ENCODE data around the gene CHRNA5.

The CHRNA5 gene

DNA sequence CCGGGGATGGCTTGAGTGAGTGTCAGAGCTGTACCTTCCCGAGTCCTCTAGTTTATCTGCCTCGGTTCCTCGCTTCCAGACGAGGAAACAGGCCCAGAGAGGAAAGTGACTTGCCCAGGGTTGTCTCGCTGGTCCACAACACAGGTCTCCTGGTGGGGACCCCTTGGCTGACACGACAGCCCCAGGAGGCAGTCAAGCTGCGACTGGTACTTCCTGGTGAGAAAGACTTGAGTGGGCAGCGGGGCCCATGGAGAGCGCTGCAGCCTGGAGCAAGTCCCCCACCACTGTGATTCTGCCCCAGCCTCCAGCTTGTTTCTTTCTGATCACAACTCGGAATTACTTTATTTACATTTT is 600 bp upstream of the CHRNA5 start:
- no peak for DNase-seq (ENCODE audit: extremely low spot score)
- CTCF ChIA-PET: interaction anchor here (1.0 kb wide), 1 partner anchor 256 kb away, joined by 3 read pairs; no protein-coding TSS in a partner anchor
- no peak for TF ChIP-seq ZNF384 (IDR thresholded peaks at IDR 0.05)
- no peak for TF ChIP-seq FOXA1 (IDR thresholded peaks at IDR 0.05)
- TF ChIP-seq SUZ12 (IDR thresholded peaks at IDR 0.05): no peak
- no peak for TF ChIP-seq TARDBP (IDR thresholded peaks at IDR 0.05)
- no peak for TF ChIP-seq LEF1 (IDR thresholded peaks at IDR 0.05; ENCODE audit: borderline replicate concordance)
- no peak for TF ChIP-seq L3MBTL2 (conservative IDR thresholded peaks at IDR 0.05)
- no peak for TF ChIP-seq BHLHE40 (IDR thresholded peaks at IDR 0.05; ENCODE audit: borderline replicate concordance)
- no peak for TF ChIP-seq FOXM1 (IDR thresholded peaks at IDR 0.05; ENCODE audit: borderline replicate concordance)
- TF ChIP-seq FOXK2 (IDR thresholded peaks at IDR 0.05): no peak
- TF ChIP-seq HDGF (IDR thresholded peaks at IDR 0.05; ENCODE audit: borderline replicate concordance): no peak
- no peak for TF ChIP-seq ARNT (IDR thresholded peaks at IDR 0.05)
- TF ChIP-seq, protein P1, sequence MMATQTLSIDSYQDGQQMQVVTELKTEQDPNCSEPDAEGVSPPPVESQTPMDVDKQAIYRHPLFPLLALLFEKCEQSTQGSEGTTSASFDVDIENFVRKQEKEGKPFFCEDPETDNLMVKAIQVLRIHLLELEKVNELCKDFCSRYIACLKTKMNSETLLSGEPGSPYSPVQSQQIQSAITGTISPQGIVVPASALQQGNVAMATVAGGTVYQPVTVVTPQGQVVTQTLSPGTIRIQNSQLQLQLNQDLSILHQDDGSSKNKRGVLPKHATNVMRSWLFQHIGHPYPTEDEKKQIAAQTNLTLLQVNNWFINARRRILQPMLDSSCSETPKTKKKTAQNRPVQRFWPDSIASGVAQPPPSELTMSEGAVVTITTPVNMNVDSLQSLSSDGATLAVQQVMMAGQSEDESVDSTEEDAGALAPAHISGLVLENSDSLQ (IDR thresholded peaks at IDR 0.05): no peak
- TF ChIP-seq SP1 (IDR thresholded peaks at IDR 0.05): no peak
- no peak for TF ChIP-seq NFRKB (IDR thresholded peaks at IDR 0.05)
- no peak for TF ChIP-seq ELF4 (IDR thresholded peaks at IDR 0.05)
- TF ChIP-seq CTBP1 (IDR thresholded peaks at IDR 0.05; ENCODE audit: borderline replicate concordance): no peak

DNA sequence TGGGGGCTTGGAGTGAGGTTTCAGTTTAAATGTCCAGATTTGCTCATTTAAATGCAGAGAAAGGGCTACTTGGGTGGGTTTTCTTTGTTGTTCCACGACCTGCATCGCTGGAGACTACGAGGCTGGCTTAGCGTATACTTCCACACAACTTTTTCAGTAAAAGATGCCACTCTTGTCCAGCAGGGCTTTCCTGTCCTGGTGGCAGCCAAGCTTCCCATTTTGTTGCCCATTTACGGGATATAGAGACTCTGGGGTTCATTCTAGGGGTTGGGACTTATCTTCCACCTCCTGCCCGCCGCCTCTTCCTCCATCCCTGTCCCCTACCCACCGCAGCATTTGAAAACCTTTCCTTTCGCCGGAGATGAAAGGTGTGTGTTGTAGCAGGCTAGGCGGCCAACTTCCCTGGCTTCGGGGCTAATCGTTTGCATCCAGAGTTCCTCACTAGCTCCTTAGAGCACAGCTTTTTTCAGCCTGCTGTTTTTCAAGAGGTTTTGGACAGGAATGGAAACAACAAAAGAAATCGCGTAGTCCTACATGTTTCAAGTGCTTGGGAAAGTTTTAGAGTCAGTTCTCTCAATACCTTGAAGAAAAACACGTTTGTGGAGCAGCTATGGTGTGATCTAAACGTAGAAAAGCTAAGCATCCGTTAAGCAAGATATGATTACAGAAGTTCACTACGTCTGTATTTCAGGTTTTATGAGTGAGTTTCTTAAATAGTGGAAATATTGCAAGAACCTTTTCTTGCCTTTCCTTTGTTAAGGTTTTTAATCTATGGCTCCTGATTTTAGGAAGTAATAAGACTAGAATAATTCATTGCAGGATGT is 843 bp downstream of the CHRNA5 start:
- TF ChIP-seq HDGF (IDR thresholded peaks at IDR 0.05; ENCODE audit: borderline replicate concordance): no peak
- no peak for TF ChIP-seq FOXK2 (IDR thresholded peaks at IDR 0.05)
- TF ChIP-seq, protein P1 (IDR thresholded peaks at IDR 0.05): no peak
- no peak for TF ChIP-seq FOXA1 (IDR thresholded peaks at IDR 0.05)
- TF ChIP-seq LEF1 (IDR thresholded peaks at IDR 0.05; ENCODE audit: borderline replicate concordance): no peak
- no peak for TF ChIP-seq ELF4 (IDR thresholded peaks at IDR 0.05)
- no peak for TF ChIP-seq ARNT (IDR thresholded peaks at IDR 0.05)
- TF ChIP-seq CTBP1 (IDR thresholded peaks at IDR 0.05; ENCODE audit: borderline replicate concordance): no peak
- TF ChIP-seq SUZ12 (IDR thresholded peaks at IDR 0.05): no peak
- no peak for TF ChIP-seq L3MBTL2 (conservative IDR thresholded peaks at IDR 0.05)
- no peak for TF ChIP-seq TARDBP (IDR thresholded peaks at IDR 0.05)
- no peak for TF ChIP-seq NFRKB (IDR thresholded peaks at IDR 0.05)
- TF ChIP-seq ZNF384 (IDR thresholded peaks at IDR 0.05): no peak
- no peak for TF ChIP-seq FOXM1 (IDR thresholded peaks at IDR 0.05; ENCODE audit: borderline replicate concordance)
- no peak for TF ChIP-seq BHLHE40 (IDR thresholded peaks at IDR 0.05; ENCODE audit: borderline replicate concordance)
- no peak for TF ChIP-seq SP1 (IDR thresholded peaks at IDR 0.05)
- DNase-seq (ENCODE audit: extremely low spot score): peak; percentile 42
- POLR2A ChIA-PET: interaction anchor here (0.6 to 4.2 kb wide), 26 partner anchors 9 to 2000 kb away, joined by 3 to 69 read pairs (median 4); partner anchors contain the start of genes CHRNA3, HYKK, IREB2 and PSMA4
- CTCF ChIA-PET: interaction anchor here (1.0 kb wide), 1 partner anchor 27 kb away, joined by 4 read pairs; no protein-coding TSS in a partner anchor

More for the DNA sequence above, 600 bp upstream of the CHRNA5 start:
- POLR2A ChIA-PET: interaction anchor here (0.5 to 4.2 kb wide), 22 partner anchors 8 to 461 kb away, joined by 3 to 69 read pairs (median 6); partner anchors contain the start of genes CHRNA3, HYKK, IREB2 and PSMA4

DNA sequence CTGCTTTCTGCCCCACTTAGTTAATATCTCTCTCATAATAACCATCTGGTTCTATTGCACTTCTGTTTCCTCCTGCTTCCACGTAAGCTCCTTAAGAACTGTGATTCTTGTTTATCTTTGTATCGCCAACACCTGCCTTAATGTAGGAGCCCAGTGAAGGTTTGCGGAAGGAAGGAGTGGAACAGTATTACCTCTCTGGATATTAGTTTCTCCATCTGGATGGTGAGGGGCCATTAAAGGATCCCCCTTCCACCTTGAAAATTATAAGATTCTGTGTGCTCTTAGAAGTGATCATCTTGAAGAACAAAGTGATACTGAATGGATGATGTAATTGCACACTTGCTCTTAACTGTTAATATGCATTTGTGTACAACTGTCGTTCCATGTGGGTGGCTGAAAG is 2.2 kb downstream of the CHRNA5 start:
- ChIA-PET POLR2A (interaction anchor here (3.1 to 4.2 kb wide), 2 partner anchors 27 to 60 kb away, joined by 20 to 69 read pairs; partner anchors contain the start of genes HYKK and PSMA4), CTCF (interaction anchor here (0.6 to 0.7 kb wide), 2 partner anchors 304 to 371 kb away, joined by 3 read pairs; no protein-coding TSS in a partner anchor)
- DNase-seq (ENCODE audit: extremely low spot score): no peak
- TF ChIP-seq FOXK2 (IDR thresholded peaks at IDR 0.05): no peak
- TF ChIP-seq, protein P1 (IDR thresholded peaks at IDR 0.05): peak; percentile 25; the same call in 1 of the 2 replicates

DNA sequence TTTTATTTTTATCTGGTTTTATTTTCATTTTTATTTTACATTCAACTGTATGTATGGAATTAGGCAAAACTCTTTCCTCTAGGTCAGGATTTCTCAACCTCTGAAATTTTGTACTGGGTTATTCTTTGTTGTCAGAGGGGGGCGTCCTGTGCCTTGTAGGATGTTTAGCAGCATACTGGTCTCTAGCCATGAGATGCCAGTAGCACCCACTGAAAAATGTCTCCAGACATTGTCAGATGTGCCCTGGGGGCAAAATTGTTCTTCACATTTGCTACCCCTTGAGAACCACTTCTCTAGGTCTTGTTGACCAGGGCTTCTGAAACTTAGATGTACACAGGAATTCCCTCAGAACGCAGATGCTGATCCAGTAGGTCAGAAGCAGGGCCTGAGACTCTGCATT is 5.4 kb downstream of the CHRNA5 start:
- ChIA-PET POLR2A (no interaction called here), CTCF (interaction anchor here (0.6 to 0.8 kb wide), 3 partner anchors 49 to 326 kb away, joined by 3 to 4 read pairs (median 3); no protein-coding TSS in a partner anchor)
- TF ChIP-seq BHLHE40 (IDR thresholded peaks at IDR 0.05; ENCODE audit: borderline replicate concordance) (no peak), SUZ12 (IDR thresholded peaks at IDR 0.05) (no peak), L3MBTL2 (conservative IDR thresholded peaks at IDR 0.05) (no peak), CTBP1 (IDR thresholded peaks at IDR 0.05; ENCODE audit: borderline replicate concordance) (no peak), SP1 (IDR thresholded peaks at IDR 0.05) (no peak), FOXM1 (IDR thresholded peaks at IDR 0.05; ENCODE audit: borderline replicate concordance) (no peak), LEF1 (IDR thresholded peaks at IDR 0.05; ENCODE audit: borderline replicate concordance) (no peak), FOXK2 (IDR thresholded peaks at IDR 0.05) (no peak), HDGF (IDR thresholded peaks at IDR 0.05; ENCODE audit: borderline replicate concordance) (no peak), ELF4 (IDR thresholded peaks at IDR 0.05) (no peak), ZNF384 (IDR thresholded peaks at IDR 0.05) (no peak), TARDBP (IDR thresholded peaks at IDR 0.05) (no peak)
- TF ChIP-seq, protein P1 (IDR thresholded peaks at IDR 0.05): no peak
- no peak for DNase-seq (ENCODE audit: extremely low spot score)

DNA sequence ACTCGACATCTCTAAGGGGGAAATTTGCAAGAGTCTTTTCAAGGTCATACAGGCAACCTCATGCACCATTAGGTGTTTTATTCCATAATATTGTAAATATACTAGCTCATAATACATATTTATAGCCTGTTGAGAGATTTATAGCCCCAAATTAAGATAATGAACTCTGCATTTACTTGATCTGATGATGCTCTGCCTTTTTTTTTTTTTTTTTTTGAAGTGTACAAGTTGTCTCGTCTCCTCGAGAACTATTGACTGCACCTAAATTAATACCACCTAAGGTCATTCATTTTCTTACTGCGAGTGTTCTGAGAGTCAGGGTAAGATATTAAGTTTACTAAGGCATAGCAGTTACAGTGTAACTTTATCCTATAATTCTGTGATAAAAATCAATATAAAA is 6.1 kb downstream of the CHRNA5 start:
- TF ChIP-seq CTBP1 (IDR thresholded peaks at IDR 0.05; ENCODE audit: borderline replicate concordance): no peak
- TF ChIP-seq NFRKB (IDR thresholded peaks at IDR 0.05): no peak
- TF ChIP-seq ZNF384 (IDR thresholded peaks at IDR 0.05): peak; percentile 75
- no peak for TF ChIP-seq ELF4 (IDR thresholded peaks at IDR 0.05)
- TF ChIP-seq, protein P1 (IDR thresholded peaks at IDR 0.05): peak; percentile 47
- no peak for TF ChIP-seq FOXA1 (IDR thresholded peaks at IDR 0.05)
- ChIA-PET CTCF (interaction anchor here (0.6 to 0.8 kb wide), 3 partner anchors 49 to 327 kb away, joined by 3 to 4 read pairs (median 3); no protein-coding TSS in a partner anchor), POLR2A (no interaction called here)
- DNase-seq (ENCODE audit: extremely low spot score): no peak
